ENCODE data around the gene RAPGEF4. TPM values are rescaled to one million over a fixed set of nuclear protein-coding genes. Genes with fewer than 3 reads are reported as not detected.

RAPGEF4 gene
- total RNA-seq, 4 donors from 2014 or later = 3.7 to 8.9 (median 5.2) TPM

GRCh38 chr2:172908275-172908674, 172.6 kb downstream of the RAPGEF4 start:
- intact Hi-C loops (cut with DNase I) = no loop called here
- Histone ChIP-seq H3K27me3 (no peaks in the 10 kb centered on the region), H3K27ac (replicated peaks in 1 of 4) (no peak overlapping the region), H3K4me1 (peaks cover 8 to 14% (median 9%) of the 10 kb centered on the region in 4 donors), H3K4me3 (no peak overlapping the region), H3K9me3 (no peaks in the 10 kb centered on the region), H3K36me3 (no peaks in the 10 kb centered on the region)
- no peak for DNase-seq (ENCODE audit: extremely low spot score)
- 88% methylated on average over 3 of the region's 3 CpGs for WGBS
- no peak for TF ChIP-seq POLR2AphosphoS5 (IDR thresholded peaks at IDR 0.05)
- TF ChIP-seq POLR2A (IDR thresholded peaks at IDR 0.05; ENCODE audit: low read depth) = no peak
- TF ChIP-seq CTCF (IDR thresholded peaks at IDR 0.05) = no peak
- no peak for TF ChIP-seq EP300 (IDR thresholded peaks at IDR 0.05)

- no peak overlapping the region for H3K4me3 ChIP-seq
- 94% methylated on average over 3 of the region's 3 CpGs for WGBS
- intact Hi-C loops (cut with DNase I) = no loop called here
These were observed 173.8 kb downstream of the RAPGEF4 start for GRCh38 chr2:172909454-172909853.

GRCh38 chr2:172912266-172912665, 176.6 kb downstream of the RAPGEF4 start:
- 91% methylated on average over 1 of the region's 1 CpG for WGBS
- H3K4me1 ChIP-seq = no peaks in the 10 kb centered on the region
- H3K4me3 ChIP-seq = no peak overlapping the region
- TF ChIP-seq CTCF (IDR thresholded peaks at IDR 0.05) (no peak), POLR2AphosphoS5 (IDR thresholded peaks at IDR 0.05) (no peak), EP300 (IDR thresholded peaks at IDR 0.05) (no peak), POLR2A (IDR thresholded peaks at IDR 0.05; ENCODE audit: low read depth) (no peak)
- no peak overlapping the region for H3K27ac ChIP-seq (replicated peaks in 1 of 4)
- intact Hi-C loops (cut with DNase I) = no loop called here
- H3K9me3 ChIP-seq = no peaks in the 10 kb centered on the region
- no peaks in the 10 kb centered on the region for H3K27me3 ChIP-seq
- no peaks in the 10 kb centered on the region for H3K36me3 ChIP-seq
- DNase-seq (ENCODE audit: extremely low spot score) = no peak

More at GRCh38 chr2:172909454-172909853, 173.8 kb downstream of the RAPGEF4 start:
- Histone ChIP-seq H3K9me3 (no peaks in the 10 kb centered on the region), H3K27me3 (no peaks in the 10 kb centered on the region), H3K36me3 (no peaks in the 10 kb centered on the region), H3K27ac (replicated peaks in 1 of 4) (no peak overlapping the region), H3K4me1 (peaks cover 8 to 14% (median 9%) of the 10 kb centered on the region in 4 donors)
- no peak for DNase-seq (ENCODE audit: extremely low spot score)
- TF ChIP-seq POLR2A (IDR thresholded peaks at IDR 0.05; ENCODE audit: low read depth) (no peak), POLR2AphosphoS5 (IDR thresholded peaks at IDR 0.05) (no peak), EP300 (IDR thresholded peaks at IDR 0.05) (no peak), CTCF (IDR thresholded peaks at IDR 0.05) (no peak)

- no peak for TF ChIP-seq EP300 (IDR thresholded peaks at IDR 0.05)
- 97% methylated on average over 6 of the region's 6 CpGs for WGBS
- Histone ChIP-seq H3K4me3 (no peak overlapping the region), H3K27me3 (no peaks in the 10 kb centered on the region), H3K9me3 (no peaks in the 10 kb centered on the region), H3K27ac (replicated peaks in 1 of 4) (no peak overlapping the region), H3K36me3 (no peaks in the 10 kb centered on the region), H3K4me1 (no peaks in the 10 kb centered on the region)
- intact Hi-C loops (cut with DNase I) = no loop called here
- DNase-seq (ENCODE audit: extremely low spot score) = no peak
These were observed 178.8 kb downstream of the RAPGEF4 start for GRCh38 chr2:172914341-172915008.

- peaks cover 0 to 12% (median 9%) of the 10 kb centered on the region in 4 donors for H3K4me1 ChIP-seq
- intact Hi-C loops (cut with DNase I) = no loop called here
- WGBS = 66% methylated on average over 3 of the region's 3 CpGs
These were observed 182.1 kb downstream of the RAPGEF4 start for GRCh38 chr2:172917716-172918115.

More at GRCh38 chr2:172917716-172918115, 182.1 kb downstream of the RAPGEF4 start:
- DNase-seq (ENCODE audit: extremely low spot score) = no peak
- H3K4me3 ChIP-seq = no peak overlapping the region
- TF ChIP-seq POLR2A (IDR thresholded peaks at IDR 0.05; ENCODE audit: low read depth) (no peak), EP300 (IDR thresholded peaks at IDR 0.05) (no peak), CTCF (IDR thresholded peaks at IDR 0.05) (no peak), POLR2AphosphoS5 (IDR thresholded peaks at IDR 0.05) (no peak)
- no peaks in the 10 kb centered on the region for H3K27me3 ChIP-seq
- H3K9me3 ChIP-seq = no peaks in the 10 kb centered on the region
- H3K27ac ChIP-seq (replicated peaks in 1 of 4) = no peak overlapping the region
- no peaks in the 10 kb centered on the region for H3K36me3 ChIP-seq

Data from esophagus muscularis mucosa (tissue), 4 donors.